HG02981 (cell line): ENCODE data around the gene POLR2M.

Source experiments
- ATAC-seq: cut with Tn5 transposase; IDR thresholded peaks from one replicate; pipeline ENCODE4 v1.9.1; 2021; ENCODE audit warnings: mild to moderate bottlenecking, moderate library complexity; ENCODE audit not compliant: unreplicated experiment

The POLR2M gene

GRCh38 chr15:57691082-57691481 lies 15.4 kb upstream of the POLR2M start:
- no peak for ATAC-seq

GRCh38 chr15:57692709-57693108 lies 13.8 kb upstream of the POLR2M start:
- no peak for ATAC-seq

- ATAC-seq: no peak
Measured at GRCh38 chr15:57694279-57694678, 12.2 kb upstream of the POLR2M start.

- ATAC-seq: no peak
Measured at GRCh38 chr15:57696146-57696545, 10.4 kb upstream of the POLR2M start.

GRCh38 chr15:57697588-57697987 lies 8.9 kb upstream of the POLR2M start:
- ATAC-seq: no peak

- ATAC-seq: no peak
Measured at GRCh38 chr15:57698243-57698642, 8.3 kb upstream of the POLR2M start.

- ATAC-seq: no peak
Measured at GRCh38 chr15:57698991-57699390, 7.5 kb upstream of the POLR2M start.

- ATAC-seq: no peak
Measured at GRCh38 chr15:57703387-57703786, 3.1 kb upstream of the POLR2M start.

GRCh38 chr15:57704441-57704840 lies 2.1 kb upstream of the POLR2M start:
- ATAC-seq: no peak

- ATAC-seq: no peak
Measured at GRCh38 chr15:57705746-57706404, 639 bp upstream of the POLR2M start.

GRCh38 chr15:57708047-57708446 lies 1.5 kb downstream of the POLR2M start:
- no peak for ATAC-seq

- ATAC-seq: no peak
Measured at GRCh38 chr15:57718309-57718708, 11.8 kb downstream of the POLR2M start.

GRCh38 chr15:57720867-57721266 lies 14.4 kb downstream of the POLR2M start:
- ATAC-seq: no peak

- ATAC-seq: no peak
Measured at GRCh38 chr15:57726411-57726810, 19.9 kb downstream of the POLR2M start.

GRCh38 chr15:57727031-57727430 lies 20.5 kb downstream of the POLR2M start:
- no peak for ATAC-seq

- ATAC-seq: no peak
Measured at GRCh38 chr15:57728436-57728835, 21.9 kb downstream of the POLR2M start.

- ATAC-seq: no peak
Measured at GRCh38 chr15:57730876-57731275, 24.4 kb downstream of the POLR2M start.

GRCh38 chr15:57731530-57732103 lies 25.1 kb downstream of the POLR2M start:
- ATAC-seq: no peak

GRCh38 chr15:57732526-57733331 lies 26.2 kb downstream of the POLR2M start:
- no peak for ATAC-seq

GRCh38 chr15:57734860-57735259 lies 28.3 kb downstream of the POLR2M start:
- ATAC-seq: no peak

GRCh38 chr15:57735431-57735830 lies 28.9 kb downstream of the POLR2M start:
- ATAC-seq: no peak

GRCh38 chr15:57735891-57736290 lies 29.4 kb downstream of the POLR2M start:
- no peak for ATAC-seq
